D721Med (cell line): ENCODE measurements around the gene IRF8.

Experiments used
- DNase-seq: peaks from one replicate; pipeline ENCODE4 v3.0.0; 2011; ENCODE audit warnings: low spot score; ENCODE audit not compliant: insufficient read length
- FAIRE-seq: peaks from 2 replicates; lab custom pipeline; 2011; peaks lifted over from hg19 to GRCh38; lab: Jason Lieb, UNC
- CTCF ChIP-seq: IDR thresholded peaks from 2 replicates; pipeline ENCODE4 v1.5.1; 2012; ENCODE audit warnings: mild to moderate bottlenecking, control low read depth; ENCODE audit not compliant: insufficient read depth; ENCODE audit errors: missing control alignments

IRF8 gene

DNA sequence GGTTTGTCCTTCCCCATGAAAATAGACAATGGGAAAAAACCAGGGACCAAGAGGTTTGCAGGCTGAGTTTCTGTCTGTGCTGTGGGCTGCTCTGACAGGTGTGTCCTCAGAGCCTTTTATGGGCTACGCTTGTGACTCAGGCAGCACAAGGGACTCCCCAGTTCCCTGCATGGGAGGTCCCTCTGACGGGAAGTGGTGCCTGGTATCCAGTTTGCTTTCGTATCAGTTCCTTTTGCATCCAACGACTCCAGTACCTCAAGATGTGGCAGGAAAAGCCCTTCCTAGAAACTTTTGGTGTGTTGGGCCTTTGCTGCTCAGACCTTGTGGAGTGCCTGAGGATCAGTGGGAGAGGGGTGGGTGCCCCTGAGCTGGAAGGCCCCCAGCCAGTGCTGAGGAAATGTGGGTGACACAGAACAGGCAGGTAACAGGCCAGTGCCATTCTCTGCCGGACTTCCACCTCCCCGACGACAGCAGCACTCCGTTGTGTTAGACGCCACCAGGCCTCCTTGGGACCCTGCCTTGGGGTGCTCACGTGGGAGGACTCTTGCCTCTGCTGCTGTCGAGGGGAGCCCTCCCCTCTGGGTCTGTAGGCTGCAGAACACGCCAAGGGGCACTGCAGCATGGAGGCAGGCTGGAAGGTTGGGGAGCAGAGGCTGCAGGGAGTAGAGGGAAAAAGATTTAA, 38.4 kb upstream of the IRF8 start:
- FAIRE-seq = no peak
- no peak for TF ChIP-seq CTCF
- DNase-seq = no peak

DNA sequence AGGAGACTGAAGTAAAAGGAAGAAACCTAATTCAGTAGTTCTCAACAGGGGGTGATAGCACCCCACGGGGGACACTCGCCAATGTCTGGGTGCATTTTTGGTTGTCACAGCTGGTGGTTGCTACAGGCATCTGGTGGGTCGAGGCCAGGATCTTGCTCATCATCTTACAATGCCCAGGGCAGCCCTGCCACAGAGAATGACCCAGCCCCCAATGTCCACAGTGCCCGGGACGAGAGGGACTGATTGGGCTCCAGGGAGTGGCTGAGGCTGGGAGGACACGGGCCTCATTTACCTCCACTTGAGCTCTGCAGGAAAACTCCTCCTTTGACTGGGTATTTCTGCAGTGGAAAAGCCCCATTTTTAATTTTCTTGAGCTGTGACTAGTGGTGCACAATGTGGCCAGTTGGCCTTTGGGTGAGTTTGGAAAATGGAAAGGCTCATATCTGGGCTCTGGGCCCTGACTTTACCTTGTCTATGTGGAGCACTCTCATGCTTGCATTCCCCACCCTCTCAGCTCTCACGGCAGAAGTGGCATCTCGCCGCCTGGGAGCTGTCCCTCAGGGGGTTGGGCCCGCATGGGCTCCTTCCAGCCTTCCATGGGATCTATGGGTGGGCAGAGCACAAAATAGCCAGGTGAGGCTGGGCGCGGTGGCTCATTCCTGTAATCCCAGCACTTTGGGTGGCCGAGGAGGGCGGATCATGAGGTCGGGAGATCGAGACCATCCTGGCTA, 37.7 kb upstream of the IRF8 start:
- TF ChIP-seq CTCF = no peak
- DNase-seq = no peak
- no peak for FAIRE-seq

DNA sequence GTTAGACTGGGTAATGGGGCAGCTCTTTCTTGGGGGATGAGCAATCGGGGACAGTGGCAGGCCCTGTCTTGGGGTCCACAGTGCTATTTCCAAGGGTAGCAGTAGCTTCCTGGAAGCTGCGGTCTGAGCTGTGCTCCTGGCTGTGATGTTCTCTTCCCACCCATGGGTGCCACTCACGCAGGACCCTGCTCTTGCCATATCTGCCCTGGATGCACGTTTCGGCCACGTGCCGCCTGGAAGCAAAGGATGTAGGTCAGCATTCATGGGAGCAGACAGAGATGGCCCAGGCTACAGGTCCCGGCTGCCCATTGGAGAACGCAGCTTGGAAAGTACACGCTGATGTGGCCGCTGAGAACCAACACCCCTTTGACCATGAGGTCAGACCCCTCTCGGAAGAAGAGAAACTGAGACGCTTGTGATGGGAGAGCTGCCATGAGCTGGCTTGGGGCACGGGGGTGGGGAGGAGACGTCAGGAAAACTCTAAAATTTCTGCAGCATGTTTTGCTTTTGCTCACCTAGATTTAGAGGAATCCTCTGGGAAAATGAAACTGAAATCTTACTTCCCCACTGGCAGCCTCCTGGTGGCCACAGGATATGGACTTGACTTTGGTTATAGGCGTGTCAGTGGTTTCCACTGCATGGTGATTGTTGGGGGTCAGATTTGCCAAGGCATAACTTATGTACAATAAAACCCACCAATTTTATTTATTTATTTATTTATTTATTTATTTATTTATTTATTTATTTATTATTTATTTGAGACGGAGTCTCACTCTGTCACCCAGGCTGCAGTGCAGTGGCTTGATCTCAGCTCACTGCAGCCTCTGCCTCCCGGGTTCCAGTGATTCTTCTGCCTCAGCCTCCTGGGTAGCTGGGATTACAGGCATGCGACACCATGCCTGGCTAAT, 36.2 kb upstream of the IRF8 start:
- no peak for DNase-seq
- FAIRE-seq = no peak
- no peak for TF ChIP-seq CTCF

GRCh38 chr16:85863384-85863774, 35.6 kb upstream of the IRF8 start:
- DNase-seq = no peak
- TF ChIP-seq CTCF = no peak
- FAIRE-seq = no peak

DNA sequence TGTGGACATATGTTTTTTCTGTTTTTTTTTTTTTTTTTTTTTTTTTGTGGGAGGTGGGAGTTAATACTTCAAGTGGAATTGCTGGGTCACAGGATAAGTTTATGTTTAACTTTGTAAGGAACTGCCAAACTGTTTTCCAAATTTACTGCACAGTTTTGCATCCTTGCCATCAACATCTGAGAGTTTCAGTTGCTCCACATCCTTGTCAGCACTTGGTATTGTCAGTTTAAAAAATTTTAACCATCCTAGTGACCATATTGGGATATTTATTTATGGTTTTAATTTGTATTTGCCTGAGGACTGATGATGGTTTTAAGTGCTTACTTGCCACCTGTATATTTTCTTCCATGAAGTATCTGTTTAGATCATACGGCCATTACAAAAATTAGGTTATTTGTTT, 34.0 kb upstream of the IRF8 start:
- FAIRE-seq (no peak), DNase-seq (no peak)
- no peak for TF ChIP-seq CTCF

DNA sequence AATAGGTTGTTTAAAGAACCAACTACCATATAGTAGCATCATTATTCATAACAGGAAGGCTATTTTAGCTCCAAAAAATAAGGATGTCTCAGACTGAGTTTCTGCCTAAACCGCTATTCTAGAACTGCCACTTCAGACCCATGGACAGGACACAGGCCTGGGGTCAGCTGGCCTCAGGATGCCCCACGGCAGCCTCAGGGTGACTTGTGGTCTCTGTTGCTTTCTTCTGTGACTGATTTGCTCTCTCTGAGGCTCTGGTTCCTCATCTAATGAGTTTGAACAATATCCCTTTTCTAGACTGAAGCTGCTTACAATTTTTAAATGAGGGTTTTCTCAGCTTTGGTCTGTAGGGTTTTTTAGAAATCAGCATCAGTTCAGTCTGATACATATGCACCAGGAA, 31.8 kb upstream of the IRF8 start:
- DNase-seq (no peak), FAIRE-seq (no peak)
- no peak for TF ChIP-seq CTCF
